ENCODE results near the gene TLR8.

GRCh38 chrX:12966151-12966550 is 59.7 kb downstream of the TLR8 start:
- TF ChIP-seq POLR2AphosphoS5 (IDR thresholded peaks at IDR 0.05; ENCODE audit: borderline replicate concordance, low read depth, low read length): no peak
- no peak for TF ChIP-seq FOXP2 (optimal IDR thresholded peaks at IDR 0.05; ENCODE audit: control extremely low read depth, extremely low read length, insufficient read depth)
- no peak for TF ChIP-seq EZH2 (IDR thresholded peaks at IDR 0.05)
